Neural cell (in vitro differentiated cells): ENCODE data around the gene ESRRB. TPM values are rescaled to one million over a fixed set of nuclear protein-coding genes. Genes with fewer than 3 reads are reported as not detected.

Source experiments
- H2AFZ ChIP-seq: fragments of 200-600, 300-800 bp; sonication (generic), shearing (Covaris generic); 2 replicates; pipeline ENCODE4 v1.6.0; 2014; ENCODE audit warnings: low read depth, mild to moderate bottlenecking, antibody characterized with exemption, low read length, moderate library complexity
- H3F3A ChIP-seq: fragments of 200-600 bp; shearing (Covaris generic); 2 replicates; pipeline ENCODE4 v1.6.1; 2016; ENCODE audit warnings: mild to moderate bottlenecking, moderate library complexity, mixed read lengths, antibody characterized with exemption, low read length; ENCODE audit not compliant: insufficient read depth, poor library complexity, severe bottlenecking
- H3K27ac ChIP-seq: fragments of 200-600, 300-800 bp; sonication (generic), shearing (Covaris generic); 2 replicates; pipeline ENCODE4 v1.5.1; 2014; ENCODE audit warnings: mild to moderate bottlenecking, low read length, moderate library complexity
- H3K27me3 ChIP-seq: fragments of 300-800, 200-600 bp; sonication (generic), shearing (Covaris generic); 2 replicates; pipeline ENCODE4 v1.6.0; 2014; ENCODE audit warnings: mild to moderate bottlenecking, low read depth, low read length, moderate library complexity; ENCODE audit not compliant: insufficient read depth
- H3K36me3 ChIP-seq: fragments of 300-800, 200-600 bp; sonication (generic), shearing (Covaris generic); 2 replicates; pipeline ENCODE4 v1.5.1; 2014; ENCODE audit warnings: mild to moderate bottlenecking, antibody characterized with exemption, low read length, moderate library complexity; ENCODE audit not compliant: insufficient read depth
- H3K4me2 ChIP-seq: fragments of 300-800, 200-600 bp; sonication (generic), shearing (Covaris generic); 2 replicates; pipeline ENCODE4 v1.6.0; 2014; ENCODE audit warnings: mild to moderate bottlenecking, low read length
- H3K4me3 ChIP-seq: fragments of 300-800, 200-600 bp; sonication (generic), shearing (Covaris generic); 2 replicates; pipeline ENCODE4 v1.5.1; 2014; ENCODE audit warnings: mild to moderate bottlenecking, low read length, moderate library complexity
- H3K79me2 ChIP-seq: fragments of 200-600 bp; shearing (Covaris generic); replicated peaks from 2 replicates; pipeline ENCODE4 v1.6.0; 2014; ENCODE audit warnings: mild to moderate bottlenecking, low read length, moderate library complexity; ENCODE audit not compliant: insufficient read depth
- H3K9ac ChIP-seq: fragments of 300-800, 200-600 bp; sonication (generic), shearing (Covaris generic); 2 replicates; pipeline ENCODE4 v1.6.1; 2016; ENCODE audit warnings: mild to moderate bottlenecking, low read length, mixed read lengths
- H3K9me2 ChIP-seq: fragments of 200-600 bp; shearing (Covaris generic); 2 replicates; pipeline ENCODE4 v1.6.1; 2016; ENCODE audit warnings: mild to moderate bottlenecking, low read length, mixed read lengths; ENCODE audit not compliant: insufficient read depth
- H3K9me3 ChIP-seq: fragments of 200-600, 300-800 bp; sonication (generic), shearing (Covaris generic); 2 replicates; pipeline ENCODE4 v1.6.1; 2016; ENCODE audit warnings: mild to moderate bottlenecking, mixed run types, low read length, moderate library complexity, mixed read lengths
- H4K20me1 ChIP-seq: fragments of 200-600 bp; shearing (Covaris generic); 2 replicates; pipeline ENCODE4 v1.6.1; 2016; ENCODE audit warnings: mild to moderate bottlenecking, mixed run types; ENCODE audit not compliant: insufficient read depth
- EP300 ChIP-seq: fragments of 450-650 bp; conservative IDR thresholded peaks from 2 replicates; pipeline ENCODE4 v1.6.1; 2014; ENCODE audit warnings: antibody characterized with exemption, mild to moderate bottlenecking, moderate library complexity; ENCODE audit not compliant: poor library complexity, severe bottlenecking
- EZH2 ChIP-seq: fragments of 200-600, 300-800 bp; shearing (Covaris generic), sonication (generic); IDR thresholded peaks from 2 replicates; pipeline ENCODE4 v1.6.1; 2014; ENCODE audit warnings: antibody characterized with exemption, low read length, borderline replicate concordance, mild to moderate bottlenecking; ENCODE audit not compliant: insufficient read depth, poor library complexity, severe bottlenecking
- MXI1 ChIP-seq: fragments of 450-650 bp; conservative IDR thresholded peaks from 2 replicates; pipeline ENCODE4 v1.6.1; 2014; ENCODE audit warnings: antibody characterized with exemption, mild to moderate bottlenecking; ENCODE audit not compliant: poor library complexity, severe bottlenecking
- POLR2AphosphoS5 ChIP-seq: IDR thresholded peaks from 2 replicates; pipeline ENCODE4 v1.6.1; 2012
- RAD21 ChIP-seq: fragments of 450-650 bp; conservative IDR thresholded peaks from 2 replicates; pipeline ENCODE4 v1.6.1; 2014; ENCODE audit warnings: antibody characterized with exemption, mild to moderate bottlenecking, moderate library complexity
- SMC3 ChIP-seq: fragments of 450-650 bp; conservative IDR thresholded peaks from 2 replicates; pipeline ENCODE4 v1.6.1; 2014; ENCODE audit warnings: antibody characterized with exemption, mild to moderate bottlenecking, moderate library complexity; ENCODE audit not compliant: poor library complexity
- TAF1 ChIP-seq: IDR thresholded peaks from 2 replicates; pipeline ENCODE4 v1.6.1; 2012; ENCODE audit warnings: low read depth
- polyA plus RNA-seq: library from polyadenylated mRNA; depleted of rRNA; stranded (reverse); fragments of >200 nt; gene quantifications from 2 replicates; pipeline ENCODE4 v1.2.3, GENCODE V29; 2014
- TF ChIP-seq, protein P1 (sequence below): fragments of 450-650 bp; IDR thresholded peaks from 2 replicates; pipeline ENCODE4 v1.5.1; 2014; ENCODE audit warnings: antibody characterized with exemption, mild to moderate bottlenecking, moderate library complexity; ENCODE audit not compliant: poor library complexity, severe bottlenecking

Gene ESRRB
- polyA plus RNA-seq, 1 donor from 2014 or later, result 0.59 TPM

DNA sequence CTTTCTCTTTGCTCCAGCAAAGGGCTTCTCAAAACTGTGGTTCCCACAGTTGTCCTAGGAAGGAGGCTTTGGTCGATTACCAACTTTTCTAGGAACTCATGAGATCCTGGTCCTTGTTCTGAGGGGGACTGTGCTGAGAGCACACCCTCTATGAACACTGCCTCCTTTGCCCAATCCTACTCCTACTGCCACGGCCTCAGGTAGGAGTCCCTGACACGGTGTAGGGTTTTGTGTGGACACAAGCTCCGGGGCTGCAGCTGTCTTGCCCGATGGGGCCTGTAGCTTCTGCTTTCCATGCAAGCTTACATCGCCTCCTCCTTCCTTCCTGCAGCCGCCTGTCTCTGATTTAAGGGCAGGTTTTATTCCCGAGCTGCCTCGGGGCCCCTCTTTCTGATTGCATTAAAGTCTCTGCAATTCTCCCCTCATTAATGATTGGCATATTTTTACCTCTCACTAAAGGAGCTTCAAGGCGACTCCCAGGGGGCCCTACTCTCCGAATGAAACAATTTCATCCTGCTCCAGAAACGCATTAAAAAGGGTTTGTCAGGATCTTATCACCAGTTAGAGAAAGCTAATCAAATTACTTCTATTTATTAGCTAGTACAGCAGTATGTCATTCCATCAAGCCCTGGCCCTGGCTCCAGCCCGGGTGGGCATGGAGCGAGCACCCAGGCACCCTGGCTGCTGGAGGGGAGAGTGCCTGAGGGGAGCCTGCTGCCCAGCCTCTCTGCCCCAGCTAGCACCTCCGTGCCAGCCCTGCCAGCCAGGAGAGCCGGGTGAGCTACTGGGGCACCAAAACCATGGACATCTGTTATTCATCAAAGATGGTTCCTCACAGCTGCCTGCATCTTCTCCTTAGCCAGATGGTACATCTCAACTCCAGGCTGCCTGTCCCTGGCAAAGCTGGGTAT is 38.0 kb upstream of the ESRRB start:
- Histone ChIP-seq H4K20me1 (no peaks in the 10 kb centered on the region), H3K36me3 (no peaks in the 10 kb centered on the region), H3K9me2 (no peaks in the 10 kb centered on the region), H2AFZ (no peak overlapping the region), H3K27me3 (no peaks in the 10 kb centered on the region), H3K4me3 (peak overlapping the region; percentile 52), H3K9me3 (no peaks in the 10 kb centered on the region), H3F3A (no peaks in the 10 kb centered on the region), H3K79me2 (no peaks in the 10 kb centered on the region), H3K27ac (no peak overlapping the region), H3K4me2 (no peak overlapping the region), H3K9ac (no peak overlapping the region)
- TF ChIP-seq SMC3 (no peak), EP300 (no peak), POLR2AphosphoS5 (peak; percentile 56)
- TF ChIP-seq, protein P1, sequence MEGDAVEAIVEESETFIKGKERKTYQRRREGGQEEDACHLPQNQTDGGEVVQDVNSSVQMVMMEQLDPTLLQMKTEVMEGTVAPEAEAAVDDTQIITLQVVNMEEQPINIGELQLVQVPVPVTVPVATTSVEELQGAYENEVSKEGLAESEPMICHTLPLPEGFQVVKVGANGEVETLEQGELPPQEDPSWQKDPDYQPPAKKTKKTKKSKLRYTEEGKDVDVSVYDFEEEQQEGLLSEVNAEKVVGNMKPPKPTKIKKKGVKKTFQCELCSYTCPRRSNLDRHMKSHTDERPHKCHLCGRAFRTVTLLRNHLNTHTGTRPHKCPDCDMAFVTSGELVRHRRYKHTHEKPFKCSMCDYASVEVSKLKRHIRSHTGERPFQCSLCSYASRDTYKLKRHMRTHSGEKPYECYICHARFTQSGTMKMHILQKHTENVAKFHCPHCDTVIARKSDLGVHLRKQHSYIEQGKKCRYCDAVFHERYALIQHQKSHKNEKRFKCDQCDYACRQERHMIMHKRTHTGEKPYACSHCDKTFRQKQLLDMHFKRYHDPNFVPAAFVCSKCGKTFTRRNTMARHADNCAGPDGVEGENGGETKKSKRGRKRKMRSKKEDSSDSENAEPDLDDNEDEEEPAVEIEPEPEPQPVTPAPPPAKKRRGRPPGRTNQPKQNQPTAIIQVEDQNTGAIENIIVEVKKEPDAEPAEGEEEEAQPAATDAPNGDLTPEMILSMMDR, result no peak

- Histone ChIP-seq H3K27ac (no peak overlapping the region), H4K20me1 (no peaks in the 10 kb centered on the region), H3K4me3 (no peak overlapping the region), H3K9me2 (no peaks in the 10 kb centered on the region), H2AFZ (no peak overlapping the region), H3K36me3 (no peaks in the 10 kb centered on the region), H3K27me3 (no peaks in the 10 kb centered on the region), H3K4me2 (no peak overlapping the region), H3K9me3 (no peaks in the 10 kb centered on the region), H3F3A (no peaks in the 10 kb centered on the region), H3K9ac (no peak overlapping the region), H3K79me2 (no peaks in the 10 kb centered on the region)
- no peak for TF ChIP-seq RAD21
- no peak for TF ChIP-seq TAF1
- TF ChIP-seq EP300, result no peak
- TF ChIP-seq MXI1, result no peak
- TF ChIP-seq SMC3, result no peak
- TF ChIP-seq POLR2AphosphoS5, result no peak
- TF ChIP-seq EZH2, result no peak
- TF ChIP-seq, protein P1, result no peak
Observed at GRCh38 chr14:76339728-76340615, 36.0 kb upstream of the ESRRB start.
